ENCODE measurements around the gene TNFRSF6B.
"Not testable (repeated sequence)": the region's sequence is repeated elsewhere in the genome, so short reads cannot be mapped to it uniquely, and the experiment has no call there.

TNFRSF6B gene

DNA sequence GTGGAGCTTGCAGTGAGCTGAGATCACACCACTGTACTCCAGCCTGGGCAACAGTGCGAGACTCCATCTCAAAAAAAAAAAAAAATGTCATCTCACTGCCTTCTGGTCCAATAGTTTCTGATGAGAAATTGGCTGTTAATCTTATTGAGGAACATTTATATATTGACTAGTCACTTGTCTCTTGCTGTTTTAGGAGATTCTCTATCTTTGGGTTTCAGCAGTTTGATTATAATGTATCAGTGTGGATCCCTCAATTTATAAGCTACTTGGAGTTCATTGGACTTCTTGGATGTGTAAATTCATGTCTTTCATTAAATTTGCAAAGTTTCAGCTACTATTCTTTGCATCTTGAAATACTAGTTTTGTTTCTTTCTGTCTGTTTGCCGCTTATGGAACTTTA, 22.5 kb downstream of the TNFRSF6B start:
- DNase-seq (ENCODE audit: low read depth), result no peak
- TF ChIP-seq, protein P1, sequence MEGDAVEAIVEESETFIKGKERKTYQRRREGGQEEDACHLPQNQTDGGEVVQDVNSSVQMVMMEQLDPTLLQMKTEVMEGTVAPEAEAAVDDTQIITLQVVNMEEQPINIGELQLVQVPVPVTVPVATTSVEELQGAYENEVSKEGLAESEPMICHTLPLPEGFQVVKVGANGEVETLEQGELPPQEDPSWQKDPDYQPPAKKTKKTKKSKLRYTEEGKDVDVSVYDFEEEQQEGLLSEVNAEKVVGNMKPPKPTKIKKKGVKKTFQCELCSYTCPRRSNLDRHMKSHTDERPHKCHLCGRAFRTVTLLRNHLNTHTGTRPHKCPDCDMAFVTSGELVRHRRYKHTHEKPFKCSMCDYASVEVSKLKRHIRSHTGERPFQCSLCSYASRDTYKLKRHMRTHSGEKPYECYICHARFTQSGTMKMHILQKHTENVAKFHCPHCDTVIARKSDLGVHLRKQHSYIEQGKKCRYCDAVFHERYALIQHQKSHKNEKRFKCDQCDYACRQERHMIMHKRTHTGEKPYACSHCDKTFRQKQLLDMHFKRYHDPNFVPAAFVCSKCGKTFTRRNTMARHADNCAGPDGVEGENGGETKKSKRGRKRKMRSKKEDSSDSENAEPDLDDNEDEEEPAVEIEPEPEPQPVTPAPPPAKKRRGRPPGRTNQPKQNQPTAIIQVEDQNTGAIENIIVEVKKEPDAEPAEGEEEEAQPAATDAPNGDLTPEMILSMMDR (IDR thresholded peaks at IDR 0.05; ENCODE audit: control insufficient read depth, extremely low read depth, insufficient read depth), result no peak
- H3K4me3 ChIP-seq (ENCODE audit: low read depth, low read length), result no peak overlapping the region

DNA sequence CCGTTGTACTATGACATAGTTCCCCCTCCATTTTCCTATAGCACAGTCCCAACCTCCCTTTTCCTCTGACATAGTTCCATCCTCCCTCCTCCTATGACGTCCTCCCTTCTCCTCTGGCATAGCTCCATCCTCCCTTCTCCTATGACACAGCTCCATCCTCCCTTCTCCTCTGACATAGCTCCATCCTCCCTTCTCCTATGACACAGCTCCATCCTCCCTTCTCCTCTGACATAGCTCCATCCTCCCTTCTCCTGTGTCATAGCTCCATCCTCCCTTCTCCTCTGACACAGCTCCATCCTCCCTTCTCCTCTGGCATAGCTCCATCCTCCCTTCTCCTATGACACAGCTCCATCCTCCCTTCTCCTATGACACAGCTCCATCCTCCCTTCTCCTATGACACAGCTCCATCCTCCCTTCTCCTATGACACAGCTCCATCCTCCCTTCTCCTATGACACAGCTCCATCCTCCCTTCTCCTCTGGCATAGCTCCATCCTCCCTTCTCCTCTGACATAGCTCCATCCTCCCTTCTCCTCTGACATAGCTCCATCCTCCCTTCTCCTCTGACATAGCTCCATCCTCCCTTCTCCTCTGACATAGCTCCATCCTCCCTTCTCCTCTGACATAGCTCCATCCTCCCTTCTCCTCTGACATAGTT, 26.6 kb downstream of the TNFRSF6B start:
- DNase-seq (ENCODE audit: low read depth); H3K4me3 ChIP-seq (ENCODE audit: low read depth, low read length): not testable (repeated sequence)

DNA sequence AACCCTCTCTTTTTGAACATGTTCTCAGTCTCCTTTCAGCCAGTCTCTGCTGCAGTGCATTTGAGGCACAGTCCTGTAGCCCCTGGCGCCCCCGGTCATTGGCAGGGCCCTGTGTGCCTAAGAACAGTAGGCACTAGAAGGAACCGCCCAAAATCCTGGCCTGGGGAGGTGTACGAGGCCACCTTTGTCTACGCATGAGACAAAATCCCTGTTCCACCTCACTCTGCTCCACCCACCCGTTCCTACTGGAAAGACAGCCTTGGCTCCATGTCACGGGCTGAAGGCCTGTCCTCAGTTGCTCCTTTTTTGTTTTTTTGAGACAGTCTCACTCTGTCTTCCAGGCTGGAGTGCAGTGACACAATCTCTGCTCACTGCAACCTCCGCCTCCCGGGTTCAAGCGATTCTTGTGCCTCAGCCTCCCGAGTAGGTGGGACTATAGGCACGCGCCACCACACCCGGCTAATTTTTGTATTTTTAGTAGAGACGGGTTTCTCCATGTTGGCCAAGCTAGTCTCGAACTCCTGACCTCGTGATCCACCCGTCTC, 33.8 kb downstream of the TNFRSF6B start:
- not testable (repeated sequence) for DNase-seq (ENCODE audit: low read depth); H3K4me3 ChIP-seq (ENCODE audit: low read depth, low read length)

DNA sequence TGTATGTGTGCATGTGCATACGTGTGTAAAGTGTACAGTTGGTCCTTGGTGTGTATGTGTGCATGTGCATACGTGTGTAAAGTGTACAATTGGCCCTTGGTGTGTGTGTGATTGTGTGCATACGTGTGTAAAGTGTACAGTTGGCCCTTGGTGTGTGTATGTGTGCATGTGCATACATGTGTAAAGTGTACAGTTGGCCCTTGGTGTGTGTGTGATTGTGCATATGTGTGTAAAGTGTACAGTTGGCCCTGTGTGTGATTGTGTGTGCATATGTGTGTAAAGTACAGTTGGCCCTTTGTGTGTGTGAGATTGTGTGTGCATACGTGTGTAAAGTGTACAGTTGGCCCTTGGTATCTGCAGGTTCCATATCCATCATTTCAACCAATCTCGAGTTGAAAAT, 35.0 kb downstream of the TNFRSF6B start:
- no peak for DNase-seq (ENCODE audit: low read depth)
- H3K4me3 ChIP-seq (ENCODE audit: low read depth, low read length), result no peak overlapping the region
- TF ChIP-seq, protein P1 (IDR thresholded peaks at IDR 0.05; ENCODE audit: control insufficient read depth, extremely low read depth, insufficient read depth), result no peak

DNA sequence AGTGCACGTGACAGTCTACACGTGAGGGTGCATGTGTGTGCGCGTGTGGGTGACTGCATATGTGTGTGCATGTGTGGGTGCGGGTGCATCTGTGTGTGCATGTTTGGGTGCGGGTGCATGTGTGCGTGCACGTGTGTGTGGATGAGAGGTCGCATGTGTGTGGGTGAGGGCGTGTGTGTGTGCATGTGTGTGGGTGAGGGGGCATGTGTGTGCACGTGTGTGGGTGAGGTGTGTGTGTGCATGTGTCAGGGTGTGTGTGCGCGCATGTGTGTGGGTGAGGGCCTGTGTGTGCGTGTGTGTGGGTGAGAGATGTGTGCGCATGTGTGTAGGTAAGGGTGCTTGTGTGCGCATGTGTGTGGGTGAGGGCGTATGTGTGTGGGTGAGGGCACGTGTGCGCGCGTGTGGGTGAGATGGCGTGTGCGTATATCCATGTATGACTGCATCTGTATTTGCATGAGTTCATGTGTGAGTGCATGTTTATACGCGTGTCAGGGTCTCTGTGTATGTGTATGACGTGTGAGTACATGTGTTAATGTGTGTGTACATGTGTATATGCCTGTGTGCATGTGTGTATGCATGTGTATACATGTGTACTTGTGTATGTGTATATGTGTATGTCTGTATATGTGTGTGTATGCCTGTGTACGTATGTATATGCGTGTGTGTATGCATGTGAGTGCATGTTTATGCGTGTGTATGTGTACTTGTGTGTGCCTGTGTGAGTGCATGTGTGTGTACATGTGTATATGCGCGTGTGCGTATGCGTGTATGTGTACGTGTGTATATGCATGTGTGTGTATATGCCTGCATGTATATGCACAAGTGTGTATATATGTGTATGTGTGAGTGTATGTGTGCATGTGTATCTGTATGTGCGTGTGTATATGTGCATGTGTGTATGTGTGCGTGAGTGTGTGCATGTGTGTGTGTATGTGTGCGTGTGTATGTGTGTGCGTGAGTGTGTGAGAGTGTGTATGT, 36.0 kb downstream of the TNFRSF6B start:
- DNase-seq (ENCODE audit: low read depth), result no peak
- TF ChIP-seq, protein P1 (IDR thresholded peaks at IDR 0.05; ENCODE audit: control insufficient read depth, extremely low read depth, insufficient read depth), result no peak
- no peak overlapping the region for H3K4me3 ChIP-seq (ENCODE audit: low read depth, low read length)

DNA sequence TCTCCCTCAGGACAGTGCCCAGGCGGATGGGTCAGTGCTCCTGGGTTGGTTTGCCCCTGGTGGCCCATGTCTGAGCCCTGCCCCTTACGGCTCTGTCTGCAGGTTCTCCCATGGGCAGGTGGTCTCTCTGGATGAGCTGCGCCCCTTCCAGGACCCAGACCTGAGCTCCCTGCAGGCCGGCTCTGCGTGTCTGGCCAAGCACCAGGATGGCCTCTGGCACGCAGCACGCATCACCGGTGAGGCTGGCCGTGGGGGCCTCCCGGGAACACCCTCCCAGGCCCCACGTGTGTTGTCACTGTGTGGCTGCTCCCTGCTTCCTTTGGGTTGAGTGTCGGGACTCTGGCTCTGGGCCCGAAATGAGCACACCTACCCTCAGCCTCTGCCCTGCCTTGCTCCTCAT, 36.7 kb downstream of the TNFRSF6B start:
- TF ChIP-seq, protein P1 (IDR thresholded peaks at IDR 0.05; ENCODE audit: control insufficient read depth, extremely low read depth, insufficient read depth), result no peak
- H3K4me3 ChIP-seq (ENCODE audit: low read depth, low read length), result no peak overlapping the region
- DNase-seq (ENCODE audit: low read depth), result no peak

DNA sequence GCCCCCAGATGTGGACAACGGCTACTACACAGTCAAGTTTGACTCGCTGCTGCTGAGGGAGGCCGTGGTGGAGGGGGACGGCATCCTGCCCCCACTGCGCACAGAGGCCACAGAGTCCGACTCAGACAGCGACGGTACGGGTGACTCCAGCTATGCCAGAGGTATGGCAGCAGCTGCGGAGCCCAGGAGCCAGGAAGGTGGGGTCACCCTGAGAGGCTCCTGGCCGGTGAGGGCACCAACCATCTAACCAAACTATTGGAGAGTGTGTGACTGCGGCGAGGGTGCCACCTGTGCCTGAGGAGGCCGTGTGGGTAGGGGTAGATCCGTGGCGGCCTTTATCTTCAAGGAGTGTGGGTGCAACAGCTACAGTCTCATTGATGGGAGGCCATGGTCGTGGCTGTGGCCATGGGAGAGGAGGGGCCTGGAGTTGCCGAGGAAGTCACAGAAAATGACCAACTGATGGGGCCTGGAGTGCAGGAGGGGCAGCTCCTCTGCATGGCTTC, 37.2 kb downstream of the TNFRSF6B start:
- no peak for DNase-seq (ENCODE audit: low read depth)
- TF ChIP-seq, protein P1 (IDR thresholded peaks at IDR 0.05; ENCODE audit: control insufficient read depth, extremely low read depth, insufficient read depth), result no peak

More for the DNA sequence above, 37.2 kb downstream of the TNFRSF6B start:
- no peak overlapping the region for H3K4me3 ChIP-seq (ENCODE audit: low read depth, low read length)
